ENCODE results near the gene DCTN5.
"Not testable (repeated sequence)": the region's sequence is repeated elsewhere in the genome, so short reads cannot be mapped to it uniquely, and the experiment has no call there.

Gene DCTN5

DNA sequence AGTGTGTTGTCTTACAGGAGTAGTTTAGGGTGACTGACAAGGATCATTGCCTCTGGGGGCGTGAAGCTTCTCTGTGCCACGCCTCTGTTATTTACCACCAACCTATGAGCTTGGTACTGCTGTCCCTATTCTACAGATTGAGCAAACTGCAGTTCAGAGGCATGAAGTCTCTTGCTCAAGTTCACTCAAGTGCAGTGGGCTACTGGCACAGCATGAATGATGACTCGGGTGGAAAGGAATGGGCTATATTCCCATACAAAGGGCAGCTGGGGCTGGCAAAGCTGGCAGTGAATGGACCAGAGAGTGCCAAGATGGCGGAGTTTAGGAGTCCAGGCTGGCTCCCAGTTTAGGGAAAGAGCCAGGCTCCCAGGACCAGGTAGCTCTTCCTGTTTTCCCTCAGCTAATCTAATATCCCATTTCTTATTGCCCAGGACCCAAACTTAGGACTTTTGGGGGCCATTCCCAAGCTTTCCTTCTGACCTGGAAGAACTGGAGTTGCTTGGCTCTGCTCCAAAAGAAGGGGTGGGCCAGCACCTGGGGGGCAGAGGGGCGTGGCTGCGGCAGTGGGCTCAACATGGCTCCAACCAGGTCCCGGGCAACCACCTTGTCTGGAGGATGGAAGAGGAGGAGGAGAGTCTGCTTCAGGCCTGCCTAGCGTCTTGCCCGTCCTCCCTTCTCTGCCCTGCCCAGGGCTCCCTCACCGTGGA lies 50.4 kb downstream of the DCTN5 start:
- DNase-seq (ENCODE audit: low read depth in 1 of 2, low spot score in 1 of 2), result no peak

DNA sequence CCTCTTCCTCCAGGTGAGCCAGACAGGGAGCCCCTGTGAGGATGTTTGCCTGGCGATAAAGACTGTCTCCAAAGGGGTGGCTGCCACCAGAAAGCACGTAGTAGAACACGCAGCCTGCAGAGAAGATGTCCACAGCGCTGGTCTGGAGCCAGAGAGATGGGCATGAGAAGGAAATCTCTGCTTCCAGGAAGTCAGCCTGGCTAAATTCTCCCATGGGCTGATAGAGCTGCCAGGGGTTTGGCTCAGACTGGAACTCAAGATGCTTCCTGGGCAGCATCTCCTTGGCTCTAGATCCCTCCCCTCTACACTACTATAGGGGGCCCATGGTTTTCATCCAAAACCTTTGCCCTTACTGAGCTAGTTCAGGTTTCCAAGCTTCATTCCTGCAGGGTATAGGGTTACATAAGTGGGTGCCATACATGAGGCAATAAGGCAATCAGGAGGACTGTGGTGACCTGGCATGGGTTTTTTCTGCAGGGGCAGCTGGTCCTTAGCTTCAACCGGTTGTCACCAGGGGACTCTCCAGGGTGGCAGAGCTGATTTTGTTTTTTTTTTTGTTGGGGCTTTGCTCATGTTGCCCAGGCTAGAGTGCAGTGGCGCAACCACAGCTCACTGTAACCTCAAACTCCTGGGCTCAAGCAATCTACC lies 51.0 kb downstream of the DCTN5 start:
- no peak for DNase-seq (ENCODE audit: low read depth in 1 of 2, low spot score in 1 of 2)

DNA sequence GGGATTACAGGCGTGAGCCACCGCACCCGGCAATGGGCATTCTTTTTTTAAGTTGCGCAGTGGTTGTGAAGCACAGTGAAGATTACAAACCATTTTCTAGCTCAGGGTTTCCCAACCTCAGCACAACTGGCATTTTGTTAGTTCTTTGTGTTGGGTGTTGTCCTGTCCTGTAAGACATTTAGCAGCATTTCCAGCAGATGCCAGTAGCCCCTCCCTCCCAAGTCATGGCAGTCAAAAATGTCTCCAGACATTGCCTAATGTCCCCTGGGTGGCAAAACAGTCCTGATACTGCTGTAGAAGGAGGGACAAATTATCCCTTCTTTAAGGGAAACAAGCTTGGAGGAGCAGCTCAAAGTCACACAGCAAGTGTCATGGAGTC lies 53.0 kb downstream of the DCTN5 start:
- no peak for DNase-seq (ENCODE audit: low read depth in 1 of 2, low spot score in 1 of 2)

DNA sequence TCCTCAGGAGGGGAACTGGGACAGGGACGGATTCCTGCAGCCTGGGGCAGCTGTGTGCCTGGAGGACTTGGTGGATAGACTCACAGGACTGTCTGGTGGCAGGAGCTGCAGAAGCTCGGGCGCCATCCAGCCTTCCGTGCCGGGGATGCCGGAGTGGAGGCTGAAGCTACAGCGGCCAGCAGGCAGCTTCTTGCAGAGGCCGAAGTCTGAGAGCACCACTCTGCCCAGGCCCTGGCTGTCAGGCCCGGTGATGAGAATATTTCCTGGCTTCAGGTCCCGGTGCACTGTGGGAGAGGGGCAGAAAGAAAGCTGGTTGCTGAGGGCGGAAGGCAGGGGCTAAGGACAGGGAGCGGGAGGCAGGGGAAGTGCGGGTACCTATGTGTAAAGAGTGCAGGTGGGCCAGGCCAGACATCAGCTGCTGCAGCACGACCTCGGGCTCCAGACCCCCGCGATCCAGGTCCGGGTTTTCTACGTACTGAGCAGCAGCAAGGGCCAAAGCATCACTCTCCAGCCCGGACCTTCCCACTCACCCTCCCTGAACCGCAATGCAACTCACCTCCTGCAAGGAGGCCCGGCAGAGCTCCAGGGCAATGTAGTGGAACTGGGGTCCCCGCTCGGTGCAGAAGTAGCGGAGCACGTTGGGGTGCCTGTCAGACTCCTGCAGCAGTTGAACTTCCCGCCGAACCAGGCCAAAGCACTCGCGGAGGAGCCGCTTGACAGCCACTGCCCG lies 53.5 kb downstream of the DCTN5 start:
- no peak for DNase-seq (ENCODE audit: low read depth in 1 of 2, low spot score in 1 of 2)

DNA sequence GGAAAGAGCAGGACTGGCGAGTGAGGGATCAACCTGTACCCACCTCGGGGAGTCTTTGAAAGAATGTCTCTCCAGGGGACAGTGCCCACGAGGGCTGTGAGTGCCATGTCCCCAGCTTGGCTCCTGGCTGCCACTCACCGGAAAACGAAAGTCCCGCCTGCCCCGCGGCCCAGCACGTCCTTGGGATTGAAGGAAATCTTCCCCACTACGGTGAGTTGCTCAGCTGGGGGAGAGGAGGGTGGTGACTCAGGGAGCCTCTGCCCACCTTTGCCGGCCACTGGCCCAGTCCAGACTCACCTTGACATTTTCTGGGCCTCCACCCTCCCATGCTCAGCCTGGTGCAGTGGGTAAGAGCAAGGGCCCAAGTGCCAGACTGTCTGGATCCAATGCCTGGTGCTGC lies 54.5 kb downstream of the DCTN5 start:
- DNase-seq (ENCODE audit: low read depth in 1 of 2, low spot score in 1 of 2), result no peak

DNA sequence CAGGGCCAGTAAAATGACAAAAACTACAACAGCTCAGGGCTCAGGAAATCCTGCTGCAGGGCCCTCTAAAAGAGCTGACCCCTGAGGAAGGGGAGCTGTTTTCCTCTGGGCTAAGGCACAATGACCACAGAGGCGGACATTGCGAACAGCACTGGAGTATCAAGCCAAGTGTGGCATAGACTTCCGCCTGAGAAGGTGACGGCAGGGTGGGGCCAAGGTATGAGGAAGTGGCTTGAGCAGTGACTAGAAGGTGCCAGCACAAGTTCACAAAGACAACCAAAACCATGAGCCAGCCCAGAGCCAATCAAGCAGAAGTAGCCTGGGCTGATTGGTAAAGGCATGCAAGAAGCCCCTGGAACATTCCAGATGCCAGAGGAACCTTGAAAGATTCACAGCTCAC lies 57.8 kb downstream of the DCTN5 start:
- DNase-seq (ENCODE audit: low read depth in 1 of 2, low spot score in 1 of 2), result no peak

DNA sequence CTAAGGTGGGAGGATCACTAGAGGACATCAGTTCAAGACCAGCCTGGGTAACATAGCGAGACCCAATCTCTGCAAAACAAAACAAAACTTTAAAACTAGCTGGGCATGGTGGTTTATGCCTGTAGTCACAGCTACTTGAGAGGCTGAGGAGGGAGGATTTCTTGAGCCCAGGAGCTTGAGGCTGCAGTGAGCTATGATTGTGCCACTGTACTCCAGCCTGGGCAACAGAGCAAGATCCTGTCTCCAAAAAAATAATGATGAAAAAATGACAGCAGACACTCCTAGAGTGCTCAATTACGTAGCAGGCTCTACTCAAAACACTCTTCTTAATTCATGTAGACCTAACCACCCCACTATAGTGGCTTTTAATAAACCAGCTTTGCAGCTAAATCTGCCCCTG lies 58.8 kb downstream of the DCTN5 start:
- no peak for DNase-seq (ENCODE audit: low read depth in 1 of 2, low spot score in 1 of 2)

DNA sequence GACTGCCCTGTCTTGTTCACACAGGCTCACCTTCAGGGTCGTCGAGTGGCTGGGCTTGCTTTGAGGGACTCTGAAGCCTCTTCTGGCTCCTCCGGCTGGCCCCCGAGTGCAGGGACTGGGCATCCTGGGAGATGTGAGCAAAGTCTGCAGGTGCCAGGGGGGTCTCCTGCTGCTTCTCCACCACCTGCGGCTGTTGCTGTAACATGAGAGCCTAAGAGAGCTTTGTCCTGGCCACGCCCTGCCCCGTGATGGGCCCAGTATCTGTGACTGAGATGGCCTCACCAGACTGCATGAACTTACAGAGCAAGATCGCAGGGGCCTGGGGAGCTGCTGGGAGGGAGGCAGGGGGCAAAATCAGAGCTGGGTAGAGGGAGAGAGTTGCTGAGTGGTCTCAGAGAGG lies 59.2 kb downstream of the DCTN5 start:
- no peak for DNase-seq (ENCODE audit: low read depth in 1 of 2, low spot score in 1 of 2)

DNA sequence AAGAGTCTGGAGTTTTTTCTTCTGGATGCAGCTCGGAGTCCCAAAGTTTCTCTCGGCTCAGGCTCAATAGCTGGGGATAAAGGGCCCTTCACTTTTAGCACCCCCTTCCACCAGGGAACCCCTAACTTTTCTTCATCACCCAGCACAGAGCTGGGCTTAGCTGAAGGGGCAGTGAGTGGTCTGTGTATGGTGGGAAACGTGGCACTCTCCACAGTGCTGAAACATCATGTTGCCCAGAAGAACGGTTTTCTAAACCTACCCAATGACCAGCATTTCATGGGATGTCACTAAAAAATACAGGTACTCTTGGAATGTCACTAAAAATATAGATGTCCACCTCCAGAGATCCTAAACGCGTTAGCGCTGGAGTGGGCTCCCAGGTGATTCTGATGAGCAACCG lies 59.8 kb downstream of the DCTN5 start:
- no peak for DNase-seq (ENCODE audit: low read depth in 1 of 2, low spot score in 1 of 2)

DNA sequence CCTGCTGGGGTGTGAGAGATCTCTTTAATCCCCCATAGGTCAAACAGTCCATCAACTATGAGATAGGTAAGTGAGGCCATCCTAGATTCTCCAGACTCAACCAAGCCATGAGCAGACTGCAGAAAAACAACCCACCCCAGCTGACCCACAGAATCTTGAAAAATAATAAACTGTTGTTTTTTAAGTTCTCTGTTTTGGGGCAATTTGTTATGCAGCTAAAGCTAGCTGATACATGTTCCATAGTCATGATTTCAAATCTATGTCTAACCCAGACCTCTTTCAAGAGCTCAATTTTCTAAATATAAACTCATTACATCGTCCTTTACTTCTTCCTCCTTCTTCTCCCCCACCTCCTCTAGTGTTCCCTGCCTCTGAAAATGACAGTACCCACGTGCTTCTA lies 61.7 kb downstream of the DCTN5 start:
- no peak for DNase-seq (ENCODE audit: low read depth in 1 of 2, low spot score in 1 of 2)

DNA sequence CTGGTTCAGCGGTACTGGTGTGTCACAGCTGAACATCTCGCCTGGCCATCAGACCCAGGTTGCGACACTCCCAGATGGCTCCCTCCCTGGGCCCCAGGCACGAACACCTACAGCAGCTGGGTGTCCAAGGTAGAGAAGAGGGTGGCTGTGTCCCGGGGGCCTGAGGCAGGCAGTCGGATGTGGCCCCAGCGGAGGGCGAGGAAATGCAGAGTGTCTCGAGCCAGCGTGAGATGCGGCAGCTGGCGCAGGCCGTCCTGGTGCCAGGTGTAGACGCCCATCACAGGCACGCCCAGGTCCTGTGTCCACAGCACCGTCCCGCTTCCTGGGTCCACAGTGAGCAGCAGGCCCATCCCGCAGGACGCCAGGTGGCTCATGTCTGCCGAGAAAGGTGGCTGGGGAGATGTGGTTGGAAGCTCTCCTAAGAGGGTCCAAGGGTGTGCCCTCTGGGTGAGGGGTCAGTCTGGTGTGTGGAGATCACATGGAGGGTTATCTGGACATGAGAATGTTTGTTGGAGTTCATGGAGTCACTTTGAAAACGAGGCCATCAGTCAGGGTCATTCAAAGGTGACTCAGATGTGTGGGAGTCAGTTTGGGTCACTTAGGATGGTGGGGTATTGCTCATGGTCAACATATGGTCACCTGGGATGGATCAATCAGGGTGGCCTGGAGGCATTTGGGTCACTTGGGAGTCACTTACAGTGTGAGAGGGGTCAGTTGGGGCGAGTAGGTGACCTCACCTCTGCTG lies 63.7 kb downstream of the DCTN5 start:
- no peak for DNase-seq (ENCODE audit: low read depth in 1 of 2, low spot score in 1 of 2)

DNA sequence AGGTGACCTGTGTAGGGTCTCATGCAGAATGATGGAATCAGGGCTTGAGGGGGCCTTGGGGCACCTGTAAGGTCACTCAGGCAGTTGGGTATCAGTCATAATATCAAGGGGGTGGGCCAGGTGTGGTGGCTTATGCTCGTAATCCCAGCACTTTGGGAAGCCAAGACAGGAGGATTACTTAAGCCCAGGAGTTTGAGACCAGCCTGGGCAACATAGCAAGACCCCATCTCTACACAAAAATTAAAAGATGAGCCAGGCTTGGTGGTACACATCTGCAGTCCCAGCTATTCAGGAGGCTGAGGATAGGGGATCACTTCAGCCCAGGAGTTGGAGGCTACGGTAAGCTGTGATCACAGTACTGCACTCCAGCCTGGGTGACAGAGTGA lies 64.2 kb downstream of the DCTN5 start:
- DNase-seq (ENCODE audit: low read depth in 1 of 2, low spot score in 1 of 2), result no peak

DNA sequence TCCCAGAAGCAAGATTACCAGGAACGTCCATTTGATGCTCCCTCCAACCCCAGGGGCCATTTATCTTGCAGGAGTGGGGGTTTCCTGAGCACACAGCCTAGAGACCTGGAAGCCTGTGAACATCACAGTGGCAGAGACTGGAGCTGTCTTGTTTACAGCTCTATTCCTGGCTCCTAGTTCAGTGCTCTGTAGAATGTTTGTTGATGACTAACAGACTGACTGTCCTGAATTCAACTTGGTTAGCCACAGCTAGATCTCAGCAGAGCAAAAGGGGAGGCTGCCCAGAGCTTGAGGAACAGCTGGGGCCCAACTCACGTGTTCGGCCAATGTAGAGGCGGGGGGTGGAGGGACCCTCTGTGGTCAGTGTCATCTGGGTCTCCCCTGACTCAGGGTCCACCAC lies 65.2 kb downstream of the DCTN5 start:
- no peak for DNase-seq (ENCODE audit: low read depth in 1 of 2, low spot score in 1 of 2)

DNA sequence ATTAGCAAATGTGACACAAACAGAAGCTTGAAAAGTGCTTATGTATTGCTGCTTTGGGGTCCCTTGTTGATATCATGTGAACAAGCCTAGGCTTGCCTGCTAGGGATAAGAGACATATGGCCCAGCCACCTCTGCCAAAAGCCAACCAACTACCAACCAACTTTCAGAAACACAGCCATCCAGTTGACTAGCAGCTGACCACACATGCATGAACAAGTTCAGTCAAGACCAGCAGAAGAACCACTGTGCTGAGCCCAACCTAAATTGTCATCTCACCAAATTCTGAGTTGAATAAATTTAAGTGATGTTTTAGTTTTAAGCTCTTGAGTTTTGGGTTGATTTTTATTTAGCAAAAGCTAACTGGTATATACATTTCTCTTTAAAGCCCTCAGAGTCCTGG lies 68.3 kb downstream of the DCTN5 start:
- DNase-seq (ENCODE audit: low read depth in 1 of 2, low spot score in 1 of 2), result no peak

DNA sequence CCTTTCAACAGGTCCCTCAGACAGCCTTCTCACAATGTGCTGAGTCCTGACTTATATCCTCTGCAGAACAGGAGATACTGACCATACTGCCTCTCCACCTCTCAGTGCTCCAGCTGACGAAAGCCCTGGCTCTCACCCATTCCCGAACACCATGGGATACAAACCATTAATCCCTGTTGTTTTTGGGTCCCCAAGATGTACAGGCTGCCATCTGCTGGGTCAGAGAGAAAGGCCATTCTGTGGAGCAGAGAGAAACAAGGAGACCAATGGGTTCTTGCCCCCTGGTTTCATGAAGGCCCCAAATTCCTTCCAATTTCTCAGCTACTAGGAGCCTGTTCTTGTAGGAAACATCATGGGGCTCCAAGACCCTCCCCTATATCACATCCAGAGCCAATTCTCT lies 68.7 kb downstream of the DCTN5 start:
- DNase-seq (ENCODE audit: low read depth in 1 of 2, low spot score in 1 of 2), result no peak

DNA sequence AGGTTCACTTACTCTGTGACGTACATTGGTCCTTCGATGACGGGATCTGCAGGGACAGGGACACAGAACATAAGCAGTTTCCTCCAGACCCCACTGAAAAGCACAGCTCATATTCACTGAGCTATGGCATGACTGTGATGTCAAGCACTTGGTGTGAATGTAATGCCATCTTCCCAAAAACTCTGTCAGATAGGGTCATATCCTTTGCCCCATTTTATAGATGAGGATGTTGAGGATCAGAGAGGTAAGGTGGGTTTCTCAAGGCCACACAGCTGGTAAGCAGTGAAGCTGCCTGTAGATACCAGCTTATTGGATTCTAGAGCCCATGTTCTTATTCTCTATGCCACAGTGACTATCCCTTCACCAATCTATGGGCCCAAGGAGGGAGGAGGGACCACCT lies 69.2 kb downstream of the DCTN5 start:
- DNase-seq (ENCODE audit: low read depth in 1 of 2, low spot score in 1 of 2), result no peak

DNA sequence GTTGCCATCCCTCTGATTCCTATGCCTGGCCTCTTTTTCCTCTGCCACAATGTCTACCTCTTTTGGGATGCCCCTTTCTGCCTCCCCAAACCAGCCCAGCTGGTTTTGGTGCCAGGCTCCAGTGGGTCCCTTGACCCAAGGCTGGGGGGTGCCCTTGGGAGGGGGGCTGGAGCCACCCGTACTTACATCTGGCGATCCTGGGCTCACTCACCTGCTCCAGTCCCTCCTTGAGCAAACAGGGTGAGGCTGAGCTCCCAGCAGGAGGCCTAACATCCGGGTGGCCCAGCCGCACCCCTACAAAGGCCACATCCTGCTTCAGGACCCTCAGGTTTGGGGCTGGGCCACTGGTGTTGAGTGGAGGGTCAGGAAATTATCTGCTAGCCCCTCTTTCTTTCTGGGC lies 70.5 kb downstream of the DCTN5 start:
- no peak for DNase-seq (ENCODE audit: low read depth in 1 of 2, low spot score in 1 of 2)

DNA sequence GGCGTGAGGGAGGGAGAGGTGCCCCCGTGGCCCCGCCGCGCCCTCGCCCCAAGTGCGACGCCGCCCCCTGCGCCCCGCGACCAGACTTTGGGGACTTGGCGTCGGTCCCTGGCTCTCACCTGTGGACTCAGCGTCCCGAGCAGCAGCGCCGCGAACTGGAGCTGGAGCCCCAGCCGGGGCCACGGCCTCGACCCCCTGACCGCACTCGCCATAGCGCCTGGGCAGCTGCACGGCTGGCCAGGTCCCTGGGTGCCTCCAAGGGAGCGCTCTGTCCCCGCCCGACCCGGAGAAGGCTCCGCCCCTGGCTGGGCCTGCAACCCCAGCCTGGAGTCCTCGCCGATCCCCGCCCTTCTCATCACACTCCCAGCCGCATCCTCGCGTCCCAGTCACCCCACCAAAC lies 71.7 kb downstream of the DCTN5 start, which contains the start of gene ERN2:
ERN2 (minus strand) TSS at position 247 of the 400 bp plus-strand sequence; CDS start at position 212, 35 bp downstream.
- no peak for DNase-seq (ENCODE audit: low read depth in 1 of 2, low spot score in 1 of 2)

DNA sequence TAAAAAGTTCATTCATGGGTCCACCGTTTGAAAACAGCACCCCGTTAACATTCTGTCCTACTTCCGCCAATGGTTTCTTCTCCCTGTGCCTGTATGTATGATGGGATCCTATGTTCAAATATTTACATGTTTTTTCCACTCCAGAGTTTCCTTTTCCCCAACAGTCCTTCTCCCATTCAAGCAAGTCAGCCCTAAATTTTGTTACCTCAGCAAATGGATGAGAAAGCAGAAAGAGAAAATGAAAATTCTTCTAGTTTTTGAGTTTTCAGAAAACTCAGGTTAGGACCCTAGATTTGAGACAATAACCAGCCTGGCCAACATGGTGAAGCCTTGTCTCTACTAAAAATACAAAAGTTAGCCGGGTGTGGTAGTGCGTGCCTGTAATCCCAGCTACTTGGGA lies 75.2 kb downstream of the DCTN5 start:
- DNase-seq (ENCODE audit: low read depth in 1 of 2, low spot score in 1 of 2), result no peak

DNA sequence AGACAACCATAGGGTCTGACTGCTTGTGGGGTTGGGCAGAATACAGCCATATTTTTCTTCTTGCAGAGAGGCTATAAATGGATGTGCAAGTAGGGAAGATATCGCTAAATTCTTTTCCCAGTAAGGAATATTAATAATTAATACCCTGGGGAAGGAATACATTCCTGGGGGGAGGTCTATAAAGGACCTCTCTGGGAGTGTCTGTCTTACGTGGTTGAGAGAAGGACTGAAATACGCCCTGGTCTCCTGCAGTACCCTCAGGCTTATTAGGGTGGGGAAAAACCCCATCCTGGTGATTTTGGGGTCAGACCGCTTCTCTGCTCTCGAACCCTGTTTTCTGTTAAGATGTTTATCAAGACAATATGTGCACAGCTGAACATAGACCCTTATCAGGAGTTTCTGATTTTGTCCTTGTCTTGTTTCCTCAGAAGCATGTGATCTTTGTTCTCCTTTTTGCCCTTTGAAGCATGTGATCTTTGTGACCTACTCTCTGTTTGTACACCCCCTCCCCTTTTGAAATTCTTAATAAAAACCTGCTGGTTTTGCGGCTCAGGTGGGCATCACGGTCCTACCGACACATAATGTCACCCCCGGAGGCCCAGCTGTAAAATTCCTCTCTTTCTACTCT lies 81.5 kb downstream of the DCTN5 start:
- DNase-seq (ENCODE audit: low read depth in 1 of 2, low spot score in 1 of 2), result not testable (repeated sequence)

DNA sequence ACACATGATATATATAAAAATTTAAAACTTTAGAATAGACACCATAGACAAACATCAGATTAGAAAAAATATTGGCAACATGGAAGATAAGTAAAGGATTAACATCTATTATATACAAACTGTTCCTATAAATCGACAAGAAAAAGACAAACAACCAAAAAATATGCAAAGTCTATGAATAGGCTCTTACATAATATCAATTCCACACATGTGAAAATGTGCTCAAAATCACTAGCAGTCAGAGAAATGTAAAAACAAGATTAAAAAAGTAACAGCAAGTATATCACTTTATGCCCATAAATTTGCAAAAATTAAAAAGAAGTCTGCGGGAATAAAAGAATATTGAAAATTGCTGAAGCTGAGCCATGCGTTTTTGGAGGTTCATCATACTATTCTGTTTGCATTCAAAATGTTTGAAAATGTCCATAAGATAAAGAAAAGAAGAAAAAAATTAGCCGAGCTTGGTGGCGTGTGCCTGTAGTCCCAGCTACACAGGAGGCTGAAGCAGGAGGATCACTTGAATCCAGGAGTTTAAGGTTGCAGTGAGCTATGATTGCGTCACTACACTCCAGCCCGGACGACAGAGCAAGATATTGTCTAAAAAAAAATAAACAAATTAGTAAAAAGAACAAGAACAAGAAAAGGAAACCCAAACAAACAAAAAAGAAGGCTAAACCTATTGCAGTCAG lies 83.0 kb downstream of the DCTN5 start:
- no peak for DNase-seq (ENCODE audit: low read depth in 1 of 2, low spot score in 1 of 2)

All from activated CD4-positive, alpha-beta T cell treated with anti-CD3 and anti-CD28 coated beads, Interleukin-2, amount 50 U/mL, for 24 hours (primary cell).